ENCODE data around the gene YEATS2.

- TF ChIP-seq POLR2A (IDR thresholded peaks at IDR 0.05), result no peak
- TF ChIP-seq CTCF (IDR thresholded peaks at IDR 0.05), result no peak
- no peak for TF ChIP-seq EP300 (IDR thresholded peaks at IDR 0.05)
These were observed 1.8 kb upstream of the YEATS2 start for GRCh38 chr3:183695569-183696364.
